NCI-H2081 (cell line): Measurements from ENCODE around the gene ANKRD28.
"Not testable (repeated sequence)": the region's sequence is repeated elsewhere in the genome, so short reads cannot be mapped to it uniquely, and the experiment has no call there.

Experiments
- DNase-seq, 2 experiments: peaks; one replicate each; lab custom pipeline; 2025; lab: John Stamatoyannopoulos, UW

ANKRD28 gene

GRCh38 chr3:15771444-15771843, 26.3 kb downstream of the ANKRD28 start:
- DNase-seq, result no peak

GRCh38 chr3:15769256-15769915, 28.4 kb downstream of the ANKRD28 start:
- no peak for DNase-seq

- peak; percentile 10 to 58 for DNase-seq
Observed at GRCh38 chr3:15768421-15769255, 29.1 kb downstream of the ANKRD28 start.

- no peak for DNase-seq
Observed at GRCh38 chr3:15766406-15766805, 31.4 kb downstream of the ANKRD28 start.

- DNase-seq, result no peak
Observed at GRCh38 chr3:15758295-15758694, 39.5 kb downstream of the ANKRD28 start.

GRCh38 chr3:15757824-15758223, 40.0 kb downstream of the ANKRD28 start:
- no peak for DNase-seq

GRCh38 chr3:15756505-15756904, 41.3 kb downstream of the ANKRD28 start:
- DNase-seq, result no peak

- DNase-seq, result no peak
Observed at GRCh38 chr3:15755780-15756179, 42.0 kb downstream of the ANKRD28 start.

GRCh38 chr3:15755181-15755580, 42.6 kb downstream of the ANKRD28 start:
- DNase-seq, result no peak

GRCh38 chr3:15754047-15754446, 43.7 kb downstream of the ANKRD28 start:
- DNase-seq, result no peak

GRCh38 chr3:15753056-15753710, 44.6 kb downstream of the ANKRD28 start:
- peak in 1 of 2 experiments; percentile 12 for DNase-seq

- DNase-seq, result no peak
Observed at GRCh38 chr3:15750879-15751278, 46.9 kb downstream of the ANKRD28 start.

GRCh38 chr3:15750143-15750542, 47.6 kb downstream of the ANKRD28 start:
- DNase-seq, result no peak

- not testable (repeated sequence) for DNase-seq
Observed at GRCh38 chr3:15745896-15746295, 51.9 kb downstream of the ANKRD28 start.

GRCh38 chr3:15744176-15744575, 53.6 kb downstream of the ANKRD28 start:
- no peak for DNase-seq

- no peak for DNase-seq
Observed at GRCh38 chr3:15743587-15744009, 54.2 kb downstream of the ANKRD28 start.

- DNase-seq, result not testable (repeated sequence)
Observed at GRCh38 chr3:15742236-15742635, 55.5 kb downstream of the ANKRD28 start.

GRCh38 chr3:15738616-15739005, 59.2 kb downstream of the ANKRD28 start:
- not testable (repeated sequence) for DNase-seq

GRCh38 chr3:15731024-15731423, 66.8 kb downstream of the ANKRD28 start:
- DNase-seq, result no peak

- no peak for DNase-seq
Observed at GRCh38 chr3:15728766-15729165, 69.0 kb downstream of the ANKRD28 start.

- DNase-seq, result no peak
Observed at GRCh38 chr3:15726881-15727280, 70.9 kb downstream of the ANKRD28 start.

- no peak for DNase-seq
Observed at GRCh38 chr3:15726043-15726442, 71.7 kb downstream of the ANKRD28 start.

GRCh38 chr3:15724446-15724845, 73.3 kb downstream of the ANKRD28 start:
- no peak for DNase-seq
